CD4-positive, alpha-beta T cell treated with Interferon alpha-2 for 1 hour (primary cell): ENCODE results near the gene CACNA1D.

Experiments
- DNase-seq, 2 donors: peaks; one replicate each; pipeline ENCODE4 v3.0.0-alpha.2; 2020 to 2022

The CACNA1D gene

DNA sequence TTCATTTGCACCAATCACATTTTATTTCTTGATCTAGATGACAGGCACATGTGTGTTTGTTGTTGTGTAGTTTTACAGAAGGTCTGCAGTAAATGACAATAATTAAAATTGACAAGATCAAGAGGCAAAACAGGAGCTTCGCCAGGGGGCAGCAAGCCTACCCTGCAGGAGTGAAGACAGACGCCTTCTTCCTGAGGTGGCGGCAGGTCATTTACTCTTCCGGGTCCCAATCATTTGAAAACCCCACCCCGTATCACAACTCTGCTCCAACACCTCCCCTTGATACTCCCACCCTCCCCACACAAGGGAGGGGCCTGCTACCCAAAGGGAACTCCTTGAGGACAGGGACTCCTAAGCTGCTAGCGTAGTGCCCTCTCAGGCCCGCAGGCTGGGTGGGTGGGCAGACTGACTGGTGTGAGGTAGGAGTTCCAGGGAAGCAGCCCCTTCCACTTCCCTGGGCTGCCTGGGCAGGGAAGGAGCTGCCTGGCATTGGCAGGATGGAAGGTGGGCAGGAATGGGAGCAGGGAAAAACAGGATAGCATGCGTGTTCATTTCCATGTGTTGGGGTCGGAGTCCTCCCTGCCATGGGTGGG is 338.7 kb downstream of the CACNA1D start:
- DNase-seq, result no peak

DNA sequence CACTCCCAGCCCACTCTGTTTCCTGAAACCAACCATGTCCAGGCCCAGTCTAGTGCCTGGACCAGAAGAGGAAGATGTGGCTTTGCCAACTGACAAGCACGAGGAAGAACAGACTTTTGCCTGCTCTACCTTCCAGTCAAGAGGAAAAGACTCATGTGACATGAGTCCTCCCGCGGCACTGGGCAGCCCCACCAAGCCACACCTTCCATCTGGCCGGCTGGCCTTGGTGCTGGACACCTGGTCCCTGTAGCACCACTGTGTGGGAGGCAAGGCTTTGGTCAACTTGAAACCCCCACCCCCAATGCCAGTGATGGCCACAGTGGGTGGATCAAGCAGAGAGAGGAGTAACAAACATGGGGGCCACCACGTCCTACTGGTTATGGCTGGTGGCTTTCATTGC is 339.3 kb downstream of the CACNA1D start:
- no peak for DNase-seq

GRCh38 chr3:53834429-53835095 is 340.2 kb downstream of the CACNA1D start:
- no peak for DNase-seq

- DNase-seq, result no peak
Measured at GRCh38 chr3:53835257-53835656, 340.8 kb downstream of the CACNA1D start.

GRCh38 chr3:53836084-53836872 is 341.9 kb downstream of the CACNA1D start:
- no peak for DNase-seq

DNA sequence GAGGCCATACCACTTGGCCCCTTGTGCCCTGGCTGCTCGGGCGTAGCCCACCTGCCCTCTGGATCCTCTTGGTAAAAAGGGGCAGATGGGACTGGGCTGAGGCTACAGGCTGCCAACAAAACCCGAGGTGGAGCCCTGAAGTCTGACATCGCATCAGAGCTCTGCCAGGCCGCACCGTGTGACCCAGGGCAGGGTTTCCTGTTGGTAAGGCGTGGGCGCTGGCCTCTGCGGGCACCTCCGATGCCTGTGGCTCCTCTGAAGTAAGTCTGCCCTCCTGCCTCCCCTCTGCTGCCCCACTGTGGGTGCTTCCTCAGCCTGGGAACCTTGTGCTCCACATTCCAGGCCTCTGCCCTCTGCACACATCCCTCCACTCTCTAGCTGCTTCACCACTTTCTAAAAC is 342.9 kb downstream of the CACNA1D start:
- no peak for DNase-seq

- DNase-seq, result no peak
Measured at GRCh38 chr3:53841296-53841695, 346.9 kb downstream of the CACNA1D start.

DNA sequence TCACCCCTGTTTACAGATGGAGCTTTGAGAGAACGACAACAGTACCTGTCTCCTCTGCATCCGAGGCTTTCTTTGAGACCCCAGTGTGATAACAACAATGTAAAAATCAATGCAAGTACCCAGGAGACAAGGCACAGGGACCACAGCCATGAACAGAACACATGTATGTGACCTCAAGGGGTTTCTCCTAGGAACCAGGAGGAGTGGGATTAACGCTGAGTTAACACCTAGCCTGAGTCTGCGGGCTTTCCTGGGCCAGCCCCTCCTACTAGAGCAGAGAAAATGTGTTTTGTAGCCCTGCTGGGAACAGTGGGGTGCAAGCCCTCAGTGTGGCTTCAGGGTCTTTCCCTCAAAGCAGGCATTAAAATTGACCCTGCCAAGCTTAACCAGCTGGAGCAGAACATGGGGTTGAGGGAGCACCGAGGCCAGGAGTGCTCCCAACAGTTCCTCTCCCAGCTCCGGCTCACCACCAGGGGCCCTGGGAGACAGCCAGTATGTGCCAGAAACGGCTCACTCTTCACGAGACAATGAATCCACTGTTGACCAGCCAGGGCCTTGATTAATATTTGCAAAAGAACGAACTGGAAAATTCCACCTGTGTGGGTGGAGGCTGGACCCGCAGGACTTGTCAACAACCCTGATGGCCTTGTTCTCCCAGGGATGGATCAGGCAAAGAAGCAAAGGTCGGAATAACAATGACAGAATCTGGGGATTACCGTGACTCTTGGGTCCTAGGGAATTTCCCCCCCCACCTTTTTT is 348.2 kb downstream of the CACNA1D start:
- no peak for DNase-seq

DNA sequence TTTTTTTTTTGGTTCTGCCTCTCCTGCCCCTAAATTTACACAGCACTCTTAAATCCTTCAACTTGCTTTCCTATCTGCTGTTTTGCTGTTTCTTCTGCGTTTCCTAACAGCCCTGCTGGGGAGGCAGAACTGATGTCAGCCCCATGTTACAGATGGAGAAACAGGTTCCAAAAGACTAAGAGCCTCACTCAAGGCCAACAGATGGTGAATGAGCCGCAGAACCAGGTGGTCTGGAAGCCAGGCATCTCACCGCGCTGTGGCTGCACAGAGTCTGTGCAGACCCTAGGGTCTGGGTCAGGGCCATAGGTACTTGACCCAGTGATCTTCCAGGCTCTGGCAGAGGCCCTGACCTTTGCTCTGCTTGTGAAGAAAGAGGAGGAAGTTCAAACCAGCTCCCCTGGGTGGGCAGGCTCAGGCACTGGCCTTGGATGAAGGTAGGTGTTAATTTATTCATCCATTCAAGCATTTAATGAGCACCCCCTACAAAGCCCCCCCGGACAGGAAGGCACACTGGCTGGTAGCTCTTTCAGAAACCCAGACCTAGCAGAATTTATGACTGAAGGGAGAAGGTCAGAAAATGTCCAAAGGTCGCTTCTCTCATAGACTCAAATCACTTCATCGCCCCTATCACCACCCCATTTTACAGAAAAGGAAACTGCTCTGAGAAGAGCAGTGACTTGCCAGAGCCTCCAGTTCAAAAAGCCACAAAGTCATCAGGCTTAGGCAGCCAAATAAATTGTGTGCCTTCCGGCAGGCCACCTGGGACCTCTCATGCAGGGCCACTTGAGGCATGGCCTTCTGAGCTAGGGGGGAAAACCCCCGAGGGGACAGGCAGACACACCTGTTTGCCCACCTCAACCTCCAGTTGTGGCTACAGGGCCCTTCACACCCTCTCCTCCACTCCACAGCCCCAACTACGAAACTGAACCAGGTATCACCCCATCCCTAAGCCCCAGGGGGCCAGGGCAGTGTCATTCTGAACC is 349.1 kb downstream of the CACNA1D start:
- DNase-seq, result no peak

DNA sequence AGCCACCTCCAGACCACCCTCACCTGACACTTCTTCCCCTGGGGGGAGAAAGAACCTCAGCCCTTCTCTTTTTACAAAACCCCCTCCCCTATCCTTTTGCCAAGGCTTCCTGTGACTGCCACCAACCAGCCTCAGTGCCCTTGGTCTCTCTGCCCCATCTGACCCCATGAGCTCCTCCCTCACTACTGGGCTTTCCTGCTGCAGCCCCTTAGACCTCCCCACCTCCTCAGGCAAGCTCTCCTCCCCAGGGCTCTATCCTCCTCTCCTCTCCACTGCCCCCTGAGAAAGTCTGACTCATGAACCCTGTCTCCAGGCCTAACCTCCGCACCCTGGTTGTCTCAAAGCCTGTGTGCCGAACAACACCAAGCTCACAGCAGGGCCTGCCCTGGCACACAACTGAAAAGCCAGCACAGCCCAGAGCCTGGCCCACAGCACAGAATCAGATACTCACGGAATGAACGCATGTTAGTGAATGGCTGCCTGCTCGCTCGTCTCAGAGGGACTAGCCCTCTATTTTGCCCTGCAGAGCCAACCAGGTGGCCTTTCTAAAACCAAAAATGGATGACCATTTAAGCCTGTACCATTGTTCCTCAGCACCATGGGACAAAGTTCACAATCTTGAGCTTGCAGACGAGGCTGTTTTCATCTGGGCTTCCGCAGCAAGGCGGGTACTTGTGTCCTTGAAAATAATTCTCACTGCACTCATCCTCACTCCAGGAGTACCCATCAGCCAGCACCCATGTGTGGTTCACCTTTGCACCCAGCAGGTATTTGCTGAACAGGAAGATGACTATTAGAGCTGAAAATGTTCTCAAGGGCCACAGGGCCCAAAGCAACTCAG is 350.1 kb downstream of the CACNA1D start:
- no peak for DNase-seq

- DNase-seq, result no peak
Measured at GRCh38 chr3:53845103-53845880, 350.9 kb downstream of the CACNA1D start.

GRCh38 chr3:53845881-53846133 is 351.4 kb downstream of the CACNA1D start:
- DNase-seq, result no peak

DNA sequence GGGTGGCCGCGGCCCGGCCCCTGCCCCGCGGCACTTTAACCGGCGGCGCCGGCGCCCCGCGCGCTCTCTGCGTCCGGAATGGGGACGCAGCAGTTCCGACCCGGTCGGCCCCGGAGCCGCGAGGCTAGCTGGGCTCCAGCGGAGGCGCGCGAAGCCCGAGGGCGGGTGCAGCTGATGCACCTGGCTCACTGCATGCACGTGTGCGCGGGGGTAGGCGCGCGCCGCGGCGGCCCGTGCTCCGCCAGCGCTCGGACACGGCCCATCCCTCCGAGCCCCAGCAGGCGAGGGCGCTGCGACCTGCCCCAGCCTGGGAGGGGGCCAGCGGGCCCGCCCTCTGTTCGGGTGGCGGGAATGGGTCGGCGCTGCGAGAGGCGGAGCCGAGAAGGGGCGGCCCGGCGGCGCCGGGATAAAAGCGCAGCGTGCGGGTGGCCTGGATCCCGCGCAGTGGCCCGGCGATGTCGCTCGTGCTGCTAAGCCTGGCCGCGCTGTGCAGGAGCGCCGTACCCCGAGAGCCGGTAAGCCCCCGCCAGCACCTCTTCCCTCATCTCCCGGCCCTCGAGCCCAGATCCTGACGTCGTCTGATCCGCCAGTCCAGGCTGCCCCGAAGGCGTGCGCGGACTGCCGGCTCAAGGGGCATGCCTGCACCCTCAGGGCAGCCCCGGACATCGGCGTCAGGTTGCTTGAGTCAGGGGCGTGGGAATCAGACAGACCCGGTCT is 351.9 kb downstream of the CACNA1D start, which contains the start of the genes CHDH and IL17RB:
Gene CHDH, minus strand, starts transcription at position 286 of the 717 bp plus-strand sequence. CDS start 22,411 bp downstream, outside the sequence.
Gene IL17RB, plus strand, starts transcription at position 435 of the 717 bp plus-strand sequence. Its CDS starts 21 bp downstream, at position 456.
- no peak for DNase-seq

- no peak for DNase-seq
Measured at GRCh38 chr3:53846851-53847155, 352.4 kb downstream of the CACNA1D start.

GRCh38 chr3:53849916-53850315 is 355.5 kb downstream of the CACNA1D start:
- no peak for DNase-seq

DNA sequence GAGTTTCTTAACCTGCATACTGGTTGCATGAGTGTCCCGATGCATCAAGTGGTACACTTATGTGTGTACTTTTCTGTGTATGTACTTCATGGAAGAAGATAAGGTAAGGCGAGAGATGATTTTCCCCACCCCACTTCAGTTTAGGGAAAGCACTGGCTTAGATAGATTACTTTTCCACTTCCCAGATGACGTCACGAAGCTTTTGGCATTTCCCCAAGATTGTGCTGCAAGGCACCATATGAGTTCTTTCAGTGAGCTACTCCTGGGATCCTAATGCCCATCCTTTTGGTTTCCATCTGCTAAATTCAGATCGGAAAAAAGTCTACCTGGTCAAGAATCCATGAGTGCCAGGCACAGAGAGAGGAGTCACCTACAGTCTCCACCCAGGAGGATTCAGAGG is 356.5 kb downstream of the CACNA1D start:
- DNase-seq, result no peak

DNA sequence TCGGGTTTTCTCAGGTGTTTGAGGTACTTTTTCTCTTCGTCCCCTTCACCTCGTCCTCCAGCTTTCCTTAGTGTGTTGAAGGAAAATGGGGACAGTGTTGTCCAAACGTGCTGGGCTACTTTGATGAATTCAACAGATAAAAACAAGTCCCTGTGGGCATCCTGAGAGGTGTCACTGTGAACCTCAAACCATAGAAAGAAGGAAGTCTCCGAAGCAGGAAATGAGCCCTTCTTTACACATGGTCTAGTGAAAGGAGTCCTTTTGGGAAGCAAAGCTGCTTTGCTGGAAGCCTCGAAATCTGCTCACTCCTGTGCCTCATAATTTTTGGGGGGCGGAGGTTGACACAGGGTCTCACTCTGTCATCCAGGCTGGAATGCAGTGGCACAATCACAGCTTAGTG is 362.6 kb downstream of the CACNA1D start:
- no peak for DNase-seq

- DNase-seq, result no peak
Measured at GRCh38 chr3:53858096-53858741, 363.8 kb downstream of the CACNA1D start.

- no peak for DNase-seq
Measured at GRCh38 chr3:53859178-53859577, 364.8 kb downstream of the CACNA1D start.
